ENCODE measurements around the gene BLCAP. TPM values are rescaled to one million over a fixed set of nuclear protein-coding genes. Genes with fewer than 3 reads are reported as not detected.

The BLCAP gene
- total RNA-seq, 1 donor from 2014 or later = 111 TPM

- Mint-ChIP-seq H3K36me3 (ENCODE audit: low read depth, unreplicated experiment) (peaks cover 11% of the 10 kb centered on the region), H3K27me3 (ENCODE audit: low read depth, unreplicated experiment) (no peaks in the 10 kb centered on the region), H3K4me1 (ENCODE audit: low read depth, unreplicated experiment) (peaks cover 1% of the 10 kb centered on the region), H3K4me3 (ENCODE audit: unreplicated experiment) (no peak overlapping the region), H3K9me3 (ENCODE audit: unreplicated experiment) (no peaks in the 10 kb centered on the region), H3K27ac (ENCODE audit: unreplicated experiment) (no peak overlapping the region)
- no peak overlapping the region for H3K4me2 ChIP-seq (ENCODE audit: low read length)
- H3K36me3 ChIP-seq (ENCODE audit: insufficient read depth, low read length) = no peaks in the 10 kb centered on the region
- no peaks in the 10 kb centered on the region for H3K27me3 ChIP-seq (ENCODE audit: insufficient read depth, low read length)
- no peak overlapping the region for H3K9ac ChIP-seq (ENCODE audit: low read length)
- H3K79me2 ChIP-seq (ENCODE audit: insufficient read depth, low read length) = peaks cover 5% of the 10 kb centered on the region
- no peaks in the 10 kb centered on the region for H3K4me1 ChIP-seq (ENCODE audit: insufficient read depth, low read length)
- no peaks in the 10 kb centered on the region for H3K9me3 ChIP-seq (ENCODE audit: insufficient read depth, low read depth, low read length)
- FAIRE-seq = no peak
- peaks cover 58% of the 10 kb centered on the region for H4K20me1 ChIP-seq (ENCODE audit: insufficient read depth, low read length)
- TF ChIP-seq CTCF (IDR thresholded peaks at IDR 0.05; ENCODE audit: insufficient read depth, low read depth, low read length) (no peak), EZH2 (IDR thresholded peaks at IDR 0.05; ENCODE audit: insufficient read depth, low read length) (no peak)
- DNase-seq (ENCODE audit: low read depth) = no peak
- no peak overlapping the region for H3K27ac ChIP-seq (ENCODE audit: low read depth, low read length)
- H2AFZ ChIP-seq (ENCODE audit: low read depth, low read length) = no peak overlapping the region
- H3K4me3 ChIP-seq (ENCODE audit: insufficient read depth, low read depth, low read length) = no peak overlapping the region
Observed at GRCh38 chr20:37506152-37506725, 21.4 kb downstream of the BLCAP start.

GRCh38 chr20:37505263-37506151 is 22.2 kb downstream of the BLCAP start:
- Histone ChIP-seq H3K9me3 (ENCODE audit: insufficient read depth, low read depth, low read length) (no peaks in the 10 kb centered on the region), H3K79me2 (ENCODE audit: insufficient read depth, low read length) (no peaks in the 10 kb centered on the region), H3K4me1 (ENCODE audit: insufficient read depth, low read length) (no peaks in the 10 kb centered on the region), H3K36me3 (ENCODE audit: insufficient read depth, low read length) (no peaks in the 10 kb centered on the region), H3K4me2 (ENCODE audit: low read length) (no peak overlapping the region), H3K27ac (ENCODE audit: low read depth, low read length) (no peak overlapping the region), H2AFZ (ENCODE audit: low read depth, low read length) (no peak overlapping the region), H3K9ac (ENCODE audit: low read length) (no peak overlapping the region), H3K27me3 (ENCODE audit: insufficient read depth, low read length) (no peaks in the 10 kb centered on the region), H4K20me1 (ENCODE audit: insufficient read depth, low read length) (peaks cover 51% of the 10 kb centered on the region), H3K4me3 (ENCODE audit: insufficient read depth, low read depth, low read length) (no peak overlapping the region)
- Mint-ChIP-seq H3K9me3 (ENCODE audit: unreplicated experiment) (no peaks in the 10 kb centered on the region), H3K36me3 (ENCODE audit: low read depth, unreplicated experiment) (peaks cover 4% of the 10 kb centered on the region), H3K27me3 (ENCODE audit: low read depth, unreplicated experiment) (no peaks in the 10 kb centered on the region), H3K27ac (ENCODE audit: unreplicated experiment) (no peak overlapping the region), H3K4me1 (ENCODE audit: low read depth, unreplicated experiment) (peaks cover 1% of the 10 kb centered on the region), H3K4me3 (ENCODE audit: unreplicated experiment) (no peak overlapping the region)
- TF ChIP-seq CTCF (IDR thresholded peaks at IDR 0.05; ENCODE audit: insufficient read depth, low read depth, low read length) = no peak
- no peak for TF ChIP-seq EZH2 (IDR thresholded peaks at IDR 0.05; ENCODE audit: insufficient read depth, low read length)
- FAIRE-seq = no peak
- DNase-seq (ENCODE audit: low read depth) = no peak

All from astrocyte (in vitro differentiated cells and primary cell).